Effector memory CD8-positive, alpha-beta T cell (primary cell): ENCODE data around the gene KCNRG.
"Not testable (repeated sequence)": the region's sequence is repeated elsewhere in the genome, so short reads cannot be mapped to it uniquely, and the experiment has no call there.

Experiments
- ATAC-seq: fragments of 150-1000 bp; cut with Tn5 transposase; replicated peaks from 2 replicates; pipeline ENCODE4 v1.10.0; 2021; ENCODE audit warnings: mild to moderate bottlenecking, moderate library complexity
- DNase-seq, 3 experiments: peaks; one replicate each; pipeline ENCODE4 v3.0.0; 2021
- H3K27ac Mint-ChIP-seq, 2 donors: one replicate each; pipeline ENCODE4 v1.8.0; 2022; ENCODE audit warnings: mild to moderate bottlenecking in 2 of 2, mixed read lengths in 2 of 2, moderate library complexity in 2 of 2
- H3K27me3 Mint-ChIP-seq, 2 donors: one replicate each; pipeline ENCODE4 v1.8.0; 2022; ENCODE audit warnings: mixed read lengths in 2 of 2
- H3K36me3 Mint-ChIP-seq: one replicate; pipeline ENCODE4 v1.8.0; 2022; ENCODE audit warnings: mild to moderate bottlenecking, moderate library complexity, mixed read lengths; ENCODE audit not compliant: insufficient read depth
- H3K4me1 Mint-ChIP-seq, 2 donors: one replicate each; pipeline ENCODE4 v1.8.0; 2022; ENCODE audit warnings: low read depth in 2 of 2, mixed read lengths in 2 of 2
- H3K4me3 Mint-ChIP-seq, 2 donors: one replicate each; pipeline ENCODE4 v1.8.0; 2022; ENCODE audit warnings: mild to moderate bottlenecking in 2 of 2, mixed read lengths in 2 of 2, moderate library complexity in 2 of 2
- H3K9me3 Mint-ChIP-seq, 2 donors: one replicate each; pipeline ENCODE4 v1.8.0; 2022; ENCODE audit warnings: mixed read lengths in 2 of 2
- total RNA-seq, 9 experiments: gene quantifications; one replicate each; lab custom pipeline; 2026; lab: John Stamatoyannopoulos, UW

The KCNRG gene
- 0 to 0.30 (median 0.11) reads per million in 9 experiments for total RNA-seq

DNA sequence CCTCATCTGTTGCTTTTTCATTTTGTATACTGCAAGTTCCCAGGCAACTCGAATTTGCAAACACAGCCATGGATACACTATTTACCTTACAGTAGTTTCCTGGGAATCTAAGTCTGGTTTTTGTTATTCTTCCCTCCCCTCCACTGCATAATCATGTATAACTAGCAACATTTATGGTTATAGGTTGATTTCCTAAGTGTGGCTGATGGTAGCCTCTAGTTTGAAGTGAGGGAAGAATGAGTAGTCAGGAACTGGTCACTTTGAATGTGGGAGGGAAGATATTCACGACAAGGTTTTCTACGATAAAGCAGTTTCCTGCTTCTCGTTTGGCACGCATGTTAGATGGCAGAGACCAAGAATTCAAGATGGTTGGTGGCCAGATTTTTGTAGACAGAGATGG lies at the start of gene KCNRG:
TSS of gene KCNRG (plus strand) at position 187 of the 400 bp plus-strand sequence. CDS start at position 237, 50 bp downstream.
- peaks cover 12 to 34% of the 10 kb centered on the region in 2 donors for H3K4me1 Mint-ChIP-seq
- no peaks in the 10 kb centered on the region for H3K27me3 Mint-ChIP-seq
- DNase-seq (no peak), ATAC-seq (no peak)
- peaks cover 30% of the 10 kb centered on the region for H3K36me3 Mint-ChIP-seq
- H3K9me3 Mint-ChIP-seq, result no peaks in the 10 kb centered on the region
- no peak within 1 kb of the TSS for H3K4me3 Mint-ChIP-seq
- H3K27ac Mint-ChIP-seq, result peak within 1 kb of the TSS in 1 of 2 donors; percentile 75

GRCh38 chr13:49967456-49967855 lies 47.8 kb upstream of the KCNRG start:
- ATAC-seq, result no peak
- no peak overlapping the region for H3K4me3 Mint-ChIP-seq

GRCh38 chr13:49972709-49973108 lies 42.5 kb upstream of the KCNRG start:
- Mint-ChIP-seq H3K27ac (no peak overlapping the region), H3K27me3 (no peaks in the 10 kb centered on the region)

More at GRCh38 chr13:49967456-49967855, 47.8 kb upstream of the KCNRG start:
- DNase-seq, result no peak
- peaks cover 3% of the 10 kb centered on the region for H3K36me3 Mint-ChIP-seq
- H3K4me1 Mint-ChIP-seq, result no peaks in the 10 kb centered on the region
- H3K27me3 Mint-ChIP-seq, result no peaks in the 10 kb centered on the region
- no peak overlapping the region for H3K27ac Mint-ChIP-seq
- H3K9me3 Mint-ChIP-seq, result no peaks in the 10 kb centered on the region

DNA sequence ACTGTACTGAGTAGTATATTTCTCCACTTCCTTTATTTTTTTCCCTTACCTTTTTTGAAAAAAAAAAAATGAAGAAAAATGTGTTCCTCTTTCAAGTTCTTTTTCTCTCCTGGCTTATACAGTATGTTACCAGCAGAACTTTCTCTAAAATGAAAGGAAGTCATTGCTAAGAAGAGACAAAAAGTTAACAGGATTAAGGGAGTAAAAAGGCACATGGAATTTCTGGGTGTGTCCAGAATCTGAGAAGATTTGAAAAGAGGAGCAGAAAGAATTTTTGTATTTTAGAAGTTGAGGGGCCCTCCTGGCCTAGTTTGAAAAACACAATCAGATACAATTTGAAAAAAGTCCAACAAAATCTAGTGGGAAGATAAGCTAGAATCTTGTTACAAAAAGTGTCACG lies 39.4 kb upstream of the KCNRG start:
- H3K36me3 Mint-ChIP-seq, result no peaks in the 10 kb centered on the region
- DNase-seq (no peak), ATAC-seq (no peak)
- H3K9me3 Mint-ChIP-seq, result no peaks in the 10 kb centered on the region
- H3K4me1 Mint-ChIP-seq, result no peaks in the 10 kb centered on the region
- H3K27me3 Mint-ChIP-seq, result no peaks in the 10 kb centered on the region
- H3K27ac Mint-ChIP-seq, result no peak overlapping the region
- H3K4me3 Mint-ChIP-seq, result no peak overlapping the region

More at GRCh38 chr13:49972709-49973108, 42.5 kb upstream of the KCNRG start:
- Mint-ChIP-seq H3K9me3 (no peaks in the 10 kb centered on the region), H3K4me1 (no peaks in the 10 kb centered on the region), H3K36me3 (peaks cover 3% of the 10 kb centered on the region), H3K4me3 (no peak overlapping the region)
- no peak for ATAC-seq
- DNase-seq, result no peak

GRCh38 chr13:49976314-49977258 lies 38.7 kb upstream of the KCNRG start:
- Mint-ChIP-seq H3K27ac (no peak overlapping the region), H3K36me3 (no peaks in the 10 kb centered on the region), H3K4me3 (no peak overlapping the region), H3K4me1 (no peaks in the 10 kb centered on the region), H3K27me3 (no peaks in the 10 kb centered on the region), H3K9me3 (no peaks in the 10 kb centered on the region)
- ATAC-seq (peak; percentile 85), DNase-seq (peak; percentile 68 to 75 (median 71))

- no peak for ATAC-seq
- DNase-seq, result no peak
- H3K27me3 Mint-ChIP-seq, result no peaks in the 10 kb centered on the region
- no peaks in the 10 kb centered on the region for H3K36me3 Mint-ChIP-seq
- H3K27ac Mint-ChIP-seq, result no peak overlapping the region
- no peak overlapping the region for H3K4me3 Mint-ChIP-seq
- no peaks in the 10 kb centered on the region for H3K4me1 Mint-ChIP-seq
- H3K9me3 Mint-ChIP-seq, result no peaks in the 10 kb centered on the region
Observed at GRCh38 chr13:49977992-49978391, 37.3 kb upstream of the KCNRG start.

GRCh38 chr13:49980266-49980665 lies 35.0 kb upstream of the KCNRG start:
- Mint-ChIP-seq H3K9me3 (no peaks in the 10 kb centered on the region), H3K36me3 (no peaks in the 10 kb centered on the region), H3K27me3 (no peaks in the 10 kb centered on the region), H3K4me1 (no peaks in the 10 kb centered on the region), H3K27ac (no peak overlapping the region), H3K4me3 (no peak overlapping the region)
- ATAC-seq (no peak), DNase-seq (no peak)

DNA sequence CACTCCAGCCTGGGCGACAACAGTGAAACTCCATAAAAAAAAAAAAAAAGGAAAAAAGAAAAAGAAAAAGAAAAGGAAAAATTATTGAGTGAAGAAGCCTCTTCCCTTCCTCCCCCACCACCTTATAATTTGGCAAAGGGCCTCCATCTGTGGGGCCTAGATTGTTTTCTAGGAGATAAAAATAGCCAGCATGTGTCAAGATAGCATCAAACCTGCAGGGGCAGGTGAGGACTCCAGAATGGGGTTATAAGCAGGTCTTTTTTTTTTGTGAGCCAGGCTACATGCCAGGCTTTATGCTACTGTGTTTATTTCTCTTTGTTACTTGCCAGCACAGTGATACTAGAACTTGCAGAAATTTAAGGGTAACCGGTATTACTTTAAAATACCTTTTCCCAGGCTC lies 30.1 kb upstream of the KCNRG start:
- H3K4me3 Mint-ChIP-seq, result no peak overlapping the region
- H3K27ac Mint-ChIP-seq, result no peak overlapping the region
- DNase-seq (no peak), ATAC-seq (no peak)
- no peaks in the 10 kb centered on the region for H3K9me3 Mint-ChIP-seq
- H3K27me3 Mint-ChIP-seq, result no peaks in the 10 kb centered on the region
- no peaks in the 10 kb centered on the region for H3K4me1 Mint-ChIP-seq
- H3K36me3 Mint-ChIP-seq, result no peaks in the 10 kb centered on the region

DNA sequence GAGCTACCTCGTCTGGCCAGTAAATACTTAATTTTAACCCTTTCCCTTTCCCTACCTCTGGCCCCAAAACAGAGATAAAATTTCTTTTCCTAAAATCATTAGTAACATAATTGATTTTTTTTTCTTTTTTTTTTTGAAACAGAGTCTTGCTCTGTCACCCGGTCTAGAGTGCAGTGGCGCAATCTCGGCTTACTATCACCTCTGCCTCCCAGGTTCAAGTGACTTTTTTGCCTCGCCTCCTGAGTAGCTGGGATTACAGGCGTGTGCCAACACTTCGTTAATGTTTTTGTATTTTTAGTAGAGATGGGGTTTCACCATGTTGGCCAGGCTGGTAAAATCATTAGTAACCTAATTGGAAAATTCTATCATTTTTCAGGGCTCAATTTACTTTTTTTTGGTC lies 28.8 kb upstream of the KCNRG start:
- no peaks in the 10 kb centered on the region for H3K4me1 Mint-ChIP-seq
- H3K4me3 Mint-ChIP-seq, result no peak overlapping the region
- ATAC-seq, result no peak
- no peak for DNase-seq
- no peaks in the 10 kb centered on the region for H3K27me3 Mint-ChIP-seq
- H3K9me3 Mint-ChIP-seq, result no peaks in the 10 kb centered on the region
- H3K36me3 Mint-ChIP-seq, result no peaks in the 10 kb centered on the region
- no peak overlapping the region for H3K27ac Mint-ChIP-seq

DNA sequence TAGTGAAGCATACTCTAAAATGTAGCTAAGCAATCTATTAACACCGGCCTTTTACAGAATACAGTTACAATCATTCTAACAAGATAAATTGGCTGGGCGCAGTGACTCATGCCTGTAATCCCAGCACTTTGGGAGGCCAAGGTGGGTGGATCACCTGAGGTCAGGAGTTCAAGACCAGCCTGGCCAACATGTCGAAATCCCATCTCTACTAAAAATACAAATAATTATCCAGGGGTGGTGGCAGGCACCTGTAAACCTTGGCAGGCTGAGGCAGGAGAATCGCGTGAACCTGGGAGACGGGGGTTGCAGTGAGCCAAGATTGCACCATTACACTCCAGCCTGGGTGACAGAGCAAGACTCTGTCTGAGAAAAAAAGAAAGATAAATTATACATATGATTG lies 24.6 kb upstream of the KCNRG start:
- not testable (repeated sequence) for DNase-seq, H3K36me3 Mint-ChIP-seq, H3K27ac Mint-ChIP-seq, H3K4me1 Mint-ChIP-seq, H3K9me3 Mint-ChIP-seq, H3K4me3 Mint-ChIP-seq, H3K27me3 Mint-ChIP-seq, ATAC-seq

DNA sequence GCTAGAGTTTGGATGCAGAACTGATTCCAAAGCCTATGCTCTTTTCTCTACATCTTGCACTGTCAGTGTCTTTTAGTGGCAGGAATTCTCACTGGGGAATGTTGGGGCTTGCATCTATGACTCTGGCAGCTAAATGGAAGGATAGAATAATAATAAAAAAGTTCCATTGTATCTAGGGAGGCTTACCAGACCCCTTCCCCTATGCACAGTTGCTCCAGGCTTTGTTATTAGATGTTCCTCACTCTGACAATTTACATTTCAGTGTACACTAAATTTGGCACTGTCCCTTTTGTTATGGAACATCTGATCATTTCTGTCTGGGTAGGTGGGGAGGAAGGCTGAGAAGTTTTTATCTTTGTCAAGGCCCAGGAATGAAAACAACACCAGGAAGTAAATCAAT lies 22.1 kb upstream of the KCNRG start:
- DNase-seq (no peak), ATAC-seq (no peak)
- H3K36me3 Mint-ChIP-seq, result peaks cover 17% of the 10 kb centered on the region
- no peak overlapping the region for H3K27ac Mint-ChIP-seq
- H3K4me1 Mint-ChIP-seq, result peaks cover 4 to 15% of the 10 kb centered on the region in 2 donors
- H3K27me3 Mint-ChIP-seq, result no peaks in the 10 kb centered on the region
- no peaks in the 10 kb centered on the region for H3K9me3 Mint-ChIP-seq
- no peak overlapping the region for H3K4me3 Mint-ChIP-seq

DNA sequence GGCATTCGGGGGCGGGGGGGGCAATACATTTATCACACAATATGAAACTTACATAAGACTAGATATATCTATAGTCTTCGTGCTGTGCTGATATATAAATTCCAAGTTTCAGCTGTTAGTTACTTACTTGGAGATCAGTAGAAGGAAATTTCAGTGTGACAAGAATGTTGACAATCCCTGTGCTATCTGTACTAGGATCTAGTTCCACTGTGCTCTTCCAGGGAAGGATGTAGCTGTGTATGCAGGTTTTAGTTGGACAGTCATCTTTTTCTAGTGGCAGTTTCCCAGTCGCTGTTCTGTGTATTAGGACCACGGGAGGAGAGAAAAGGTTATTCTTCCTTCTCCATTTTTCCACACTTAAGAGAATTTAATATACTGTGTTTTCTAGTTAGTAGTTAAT lies 21.6 kb upstream of the KCNRG start:
- Mint-ChIP-seq H3K4me1 (peaks cover 10 to 20% of the 10 kb centered on the region in 2 donors), H3K9me3 (no peaks in the 10 kb centered on the region), H3K4me3 (no peak overlapping the region), H3K36me3 (peaks cover 17% of the 10 kb centered on the region), H3K27me3 (no peaks in the 10 kb centered on the region), H3K27ac (no peak overlapping the region)
- DNase-seq, result no peak
- ATAC-seq, result no peak

GRCh38 chr13:49995625-49996101 lies 19.6 kb upstream of the KCNRG start:
- DNase-seq, result no peak
- Mint-ChIP-seq H3K36me3 (peaks cover 17% of the 10 kb centered on the region), H3K4me1 (peaks cover 14 to 37% of the 10 kb centered on the region in 2 donors), H3K4me3 (peak overlapping the region; percentile 85 to 86), H3K9me3 (no peaks in the 10 kb centered on the region), H3K27me3 (no peaks in the 10 kb centered on the region), H3K27ac (peak overlapping the region in 1 of 2 donors; percentile 78)
- ATAC-seq, result no peak
